OCI-LY3 (cell line): ENCODE measurements around the gene SLC25A21.

Experiments
- H2AFZ ChIP-seq: fragments of 200-600, 300-600 bp; shearing (Covaris generic); 2 replicates; pipeline ENCODE4 v1.6.0; 2014; ENCODE audit warnings: antibody characterized with exemption, low read depth, low read length
- H3K27ac ChIP-seq: fragments of 200-600, 300-600 bp; sonication (generic); 2 replicates; pipeline ENCODE4 v1.5.1; 2014; ENCODE audit warnings: mild to moderate bottlenecking, low read length, moderate library complexity, mixed read lengths
- H3K27me3 ChIP-seq: fragments of 200-600, 300-600 bp; sonication (generic); 2 replicates; pipeline ENCODE4 v1.6.1; 2014; ENCODE audit warnings: low read depth, low read length, mixed read lengths
- H3K36me3 ChIP-seq: fragments of 200-600, 300-600 bp; sonication (generic); replicated peaks from 2 replicates; pipeline ENCODE3; 2014; ENCODE audit warnings: low read depth, low read length, mixed read lengths
- H3K4me1 ChIP-seq: fragments of 300-600, 200-600 bp; sonication (generic); 2 replicates; pipeline ENCODE4 v1.6.1; 2014; ENCODE audit warnings: low read length, mixed read lengths
- H3K4me2 ChIP-seq: fragments of 200-600, 300-600 bp; sonication (generic); 2 replicates; pipeline ENCODE4 v1.6.1; 2014; ENCODE audit warnings: low read length, mixed read lengths
- H3K4me3 ChIP-seq: fragments of 300-600, 200-600 bp; sonication (generic); 2 replicates; pipeline ENCODE4 v1.5.1; 2014; ENCODE audit warnings: antibody characterized with exemption, mild to moderate bottlenecking, low read length, moderate library complexity
- H3K79me2 ChIP-seq: fragments of 300-600, 200-600 bp; shearing (Covaris generic); 2 replicates; pipeline ENCODE4 v1.6.1; 2014; ENCODE audit warnings: mild to moderate bottlenecking, low read length, mixed read lengths
- H3K9ac ChIP-seq: fragments of 300-600, 200-600 bp; shearing (Covaris generic); 2 replicates; pipeline ENCODE4 v1.6.0; 2014; ENCODE audit warnings: mild to moderate bottlenecking, low read length, moderate library complexity
- H3K9me3 ChIP-seq: fragments of 200-600, 300-600 bp; shearing (Covaris generic); 2 replicates; pipeline ENCODE4 v1.6.1; 2014; ENCODE audit warnings: low read length, mixed read lengths; ENCODE audit not compliant: insufficient read depth
- H4K20me1 ChIP-seq: fragments of 200-600, 300-600 bp; sonication (generic); 2 replicates; pipeline ENCODE4 v1.6.1; 2016; ENCODE audit warnings: low read length, mixed read lengths; ENCODE audit not compliant: insufficient read depth
- CTCF ChIP-seq: fragments of 200-600, 300-600 bp; sonication (generic); IDR thresholded peaks from 2 replicates; pipeline ENCODE4 v1.5.1; 2014; ENCODE audit warnings: antibody characterized with exemption, low read length, low read depth
- EZH2phosphoT487 ChIP-seq: fragments of 200-600 bp; shearing (Covaris generic); IDR thresholded peaks from 2 replicates; pipeline ENCODE4 v1.6.1; 2018; ENCODE audit warnings: antibody characterized with exemption, mixed run types, low read depth

SLC25A21 gene

GRCh38 chr14:36676236-36676635 lies 496.2 kb downstream of the SLC25A21 start:
- no peak overlapping the region for H2AFZ ChIP-seq
- H3K9me3 ChIP-seq: no peaks in the 10 kb centered on the region
- no peaks in the 10 kb centered on the region for H3K4me1 ChIP-seq
- no peak overlapping the region for H3K4me3 ChIP-seq
- no peak overlapping the region for H3K27ac ChIP-seq
- no peaks in the 10 kb centered on the region for H3K79me2 ChIP-seq
- TF ChIP-seq EZH2phosphoT487: no peak
- no peak for TF ChIP-seq CTCF
- H3K4me2 ChIP-seq: no peak overlapping the region
- no peaks in the 10 kb centered on the region for H3K27me3 ChIP-seq
- H3K9ac ChIP-seq: no peak overlapping the region
- no peaks in the 10 kb centered on the region for H4K20me1 ChIP-seq
- no peaks in the 10 kb centered on the region for H3K36me3 ChIP-seq

GRCh38 chr14:36675581-36675980 lies 496.8 kb downstream of the SLC25A21 start:
- no peak overlapping the region for H2AFZ ChIP-seq
- H3K4me2 ChIP-seq: no peak overlapping the region

GRCh38 chr14:36674659-36675058 lies 497.7 kb downstream of the SLC25A21 start:
- H2AFZ ChIP-seq: no peak overlapping the region
- no peak for TF ChIP-seq CTCF
- no peak for TF ChIP-seq EZH2phosphoT487
- H4K20me1 ChIP-seq: no peaks in the 10 kb centered on the region
- no peaks in the 10 kb centered on the region for H3K36me3 ChIP-seq
- no peaks in the 10 kb centered on the region for H3K27me3 ChIP-seq
- no peak overlapping the region for H3K9ac ChIP-seq
- no peak overlapping the region for H3K27ac ChIP-seq
- no peak overlapping the region for H3K4me3 ChIP-seq
- no peaks in the 10 kb centered on the region for H3K79me2 ChIP-seq
- no peak overlapping the region for H3K4me2 ChIP-seq
- H3K4me1 ChIP-seq: no peaks in the 10 kb centered on the region
- H3K9me3 ChIP-seq: no peaks in the 10 kb centered on the region

More at GRCh38 chr14:36675581-36675980, 496.8 kb downstream of the SLC25A21 start:
- Histone ChIP-seq H3K79me2 (no peaks in the 10 kb centered on the region), H3K4me3 (no peak overlapping the region), H3K36me3 (no peaks in the 10 kb centered on the region), H3K27ac (no peak overlapping the region), H3K4me1 (no peaks in the 10 kb centered on the region), H4K20me1 (no peaks in the 10 kb centered on the region), H3K9ac (no peak overlapping the region), H3K9me3 (no peaks in the 10 kb centered on the region), H3K27me3 (no peaks in the 10 kb centered on the region)
- TF ChIP-seq CTCF (no peak), EZH2phosphoT487 (no peak)

GRCh38 chr14:36672095-36672494 lies 500.3 kb downstream of the SLC25A21 start:
- no peak for TF ChIP-seq EZH2phosphoT487
- H3K27me3 ChIP-seq: no peaks in the 10 kb centered on the region
- no peaks in the 10 kb centered on the region for H4K20me1 ChIP-seq
- H3K9me3 ChIP-seq: no peaks in the 10 kb centered on the region
- no peak overlapping the region for H3K9ac ChIP-seq
- no peaks in the 10 kb centered on the region for H3K36me3 ChIP-seq
- H3K4me1 ChIP-seq: peaks cover 6% of the 10 kb centered on the region
- no peak overlapping the region for H3K27ac ChIP-seq
- H3K4me3 ChIP-seq: no peak overlapping the region
- H3K79me2 ChIP-seq: no peaks in the 10 kb centered on the region
- no peak overlapping the region for H2AFZ ChIP-seq
- H3K4me2 ChIP-seq: no peak overlapping the region

GRCh38 chr14:36671149-36671548 lies 501.3 kb downstream of the SLC25A21 start:
- TF ChIP-seq CTCF: no peak
- no peak for TF ChIP-seq EZH2phosphoT487
- Histone ChIP-seq H3K27me3 (no peaks in the 10 kb centered on the region), H3K4me3 (no peak overlapping the region), H3K79me2 (no peaks in the 10 kb centered on the region), H3K9ac (no peak overlapping the region), H3K9me3 (no peaks in the 10 kb centered on the region), H3K36me3 (no peaks in the 10 kb centered on the region), H2AFZ (no peak overlapping the region), H3K4me1 (peaks cover 6% of the 10 kb centered on the region), H3K27ac (no peak overlapping the region), H4K20me1 (no peaks in the 10 kb centered on the region), H3K4me2 (no peak overlapping the region)
